GM21381 (cell line): ENCODE results near the gene ZNF432.

Experiments used
- ATAC-seq: cut with Tn5 transposase; IDR thresholded peaks from one replicate; pipeline ENCODE4 v1.9.1; 2021; ENCODE audit warnings: mild to moderate bottlenecking, moderate library complexity; ENCODE audit not compliant: unreplicated experiment

The ZNF432 gene

GRCh38 chr19:52010674-52011073 lies 38.0 kb downstream of the ZNF432 start:
- ATAC-seq: no peak

DNA sequence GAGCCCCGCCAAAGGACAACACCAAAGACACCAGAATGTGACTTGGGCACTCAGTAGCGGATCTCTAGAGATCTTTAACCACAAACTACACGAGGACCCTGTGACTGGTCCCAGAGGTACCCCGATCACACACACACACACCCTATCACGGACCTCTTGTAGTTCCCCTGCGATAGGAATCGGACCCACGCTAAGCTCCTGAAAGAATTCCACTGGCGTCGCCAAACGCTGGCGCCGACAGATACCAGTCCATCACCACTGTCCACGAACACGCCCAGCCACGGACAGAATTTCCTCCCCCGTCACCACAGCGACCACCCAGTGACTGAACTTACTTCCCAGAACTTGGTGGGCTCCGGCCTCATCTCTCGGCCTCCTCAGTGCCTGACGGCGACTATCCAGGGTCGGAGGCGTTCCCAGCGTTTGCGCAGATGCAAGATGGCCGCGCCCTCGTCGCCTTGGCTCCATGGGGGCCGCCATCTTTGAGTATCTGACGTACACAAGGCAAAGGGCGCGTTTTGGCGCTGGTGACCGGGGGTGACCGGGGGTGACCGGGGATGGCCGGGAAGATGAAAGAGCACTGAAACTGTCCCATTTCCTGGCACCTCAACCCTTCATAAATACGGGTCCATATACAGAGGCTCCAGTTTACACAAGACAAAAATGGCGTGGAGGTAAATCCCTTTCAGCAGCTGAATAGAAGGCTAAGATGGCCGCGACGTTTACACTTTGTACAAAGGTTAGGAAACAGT lies 40.7 kb downstream of the ZNF432 start, which contains the start of gene ZNF615:
TSS of gene ZNF615 (minus strand) at position 406 of the 752 bp plus-strand sequence. CDS start 4,500 bp downstream, outside the sequence.
- peak; percentile 91 for ATAC-seq

DNA sequence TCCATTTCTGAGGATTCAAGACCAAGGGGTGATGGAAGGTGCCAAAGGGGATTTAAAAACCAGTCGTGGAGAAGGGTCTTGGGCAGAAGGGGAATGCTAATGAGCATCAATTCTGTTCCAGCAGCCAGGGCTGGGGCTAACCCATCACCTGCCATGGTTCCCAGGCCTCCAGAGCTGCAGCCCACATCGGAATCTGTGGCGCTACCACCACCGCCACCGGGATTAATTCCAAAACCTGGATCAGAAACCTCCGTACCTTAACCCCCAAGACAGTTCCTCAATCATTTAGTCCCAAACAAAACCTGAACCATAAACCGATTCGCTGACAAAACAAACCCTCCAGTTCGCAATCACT lies 41.2 kb downstream of the ZNF432 start:
- no peak for ATAC-seq

GRCh38 chr19:51994048-51994644 lies 54.5 kb downstream of the ZNF432 start:
- ATAC-seq: no peak

DNA sequence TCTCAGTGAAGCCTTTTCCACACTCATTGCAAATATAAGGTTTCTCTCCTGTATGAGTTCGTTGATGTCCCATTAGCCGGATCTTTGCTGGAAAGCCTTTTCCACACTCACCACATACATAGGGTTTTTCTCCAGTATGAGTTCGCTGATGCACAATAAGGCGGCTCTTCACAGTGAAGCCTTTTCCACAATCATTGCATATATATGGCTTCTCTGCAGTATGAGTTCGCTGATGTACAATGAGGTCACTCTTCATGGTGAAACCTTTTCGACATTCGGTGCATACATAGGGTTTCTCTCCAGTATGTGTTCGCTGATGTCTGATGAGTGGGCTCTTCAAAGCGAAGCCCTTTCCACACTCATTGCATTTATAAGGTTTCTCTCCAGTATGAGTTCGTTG lies 55.2 kb downstream of the ZNF432 start:
- ATAC-seq: no peak

- peak; percentile 90 for ATAC-seq
Measured at GRCh38 chr19:51986309-51987291, 62.0 kb downstream of the ZNF432 start, which contains the start of gene ZNF350. ZNF350 (minus strand) TSS chr19:51986840; CDS start chr19:51974360, 12,480 bp downstream.

DNA sequence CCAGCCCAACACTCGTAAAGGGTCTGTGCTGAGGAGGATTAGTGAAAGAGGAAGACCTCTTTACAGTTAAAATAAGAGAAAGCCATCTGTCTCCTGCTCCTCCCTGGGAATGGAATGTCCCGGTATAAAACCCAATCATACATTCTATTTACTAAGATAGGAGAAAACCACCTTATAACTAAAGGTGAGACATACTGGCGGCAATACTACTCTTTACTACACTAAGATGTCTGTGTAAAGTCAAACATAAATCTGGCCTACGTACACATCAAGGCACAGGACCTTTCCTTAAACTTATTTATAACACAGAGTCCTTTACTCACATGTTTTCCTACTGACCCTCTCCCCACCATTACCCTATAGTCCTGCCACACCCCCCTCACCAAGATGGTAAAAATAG lies 65.3 kb downstream of the ZNF432 start:
- ATAC-seq: no peak
